CD14-positive monocyte (primary cell): ENCODE data around the gene EHD3. TPM values are rescaled to one million over a fixed set of nuclear protein-coding genes. Genes with fewer than 3 reads are reported as not detected.

Experiments
- DNase-seq, 3 donors: peaks; one replicate each; pipeline ENCODE4 v3.0.0-alpha.2; 2011 to 2022
- H2AFZ ChIP-seq: 2 replicates; pipeline ENCODE4 v1.6.0; 2012; ENCODE audit warnings: mild to moderate bottlenecking, low read depth, low read length, inconsistent platforms; ENCODE audit not compliant: insufficient read depth, poor library complexity, severe bottlenecking
- H3K27ac ChIP-seq, 2 donors: 1 replicate in 1 of 2; 2 replicates in 1 of 2; pipeline ENCODE4 v1.5.1; 2012 to 2013; ENCODE audit warnings: low read length in 2 of 2, control low read depth in 1 of 2, inconsistent platforms in 1 of 2, low read depth in 1 of 2, mild to moderate bottlenecking in 1 of 2
- H3K27me3 ChIP-seq, 2 donors: one replicate each; pipeline versions ENCODE4 v1.6.0 to v1.6.1; 2011 to 2013; ENCODE audit warnings: low read length in 2 of 2; ENCODE audit not compliant: control insufficient read depth in 2 of 2, insufficient read depth in 2 of 2
- H3K36me3 ChIP-seq, 2 donors: replicated peaks in 1 of 2; 1 replicate in 1 of 2; 2 replicates in 1 of 2; pipeline versions ENCODE4 v1.5.1 to v1.6.1; 2012 to 2013; ENCODE audit warnings: low read length in 2 of 2, control low read depth in 1 of 2, inconsistent platforms in 1 of 2, mild to moderate bottlenecking in 1 of 2; ENCODE audit not compliant: insufficient read depth in 2 of 2, control insufficient read depth in 1 of 2
- H3K4me1 ChIP-seq, 2 donors: 1 replicate in 1 of 2; 2 replicates in 1 of 2; pipeline versions ENCODE4 v1.5.1 to v1.6.1; 2012 to 2013; ENCODE audit warnings: low read length in 2 of 2, control low read depth in 1 of 2, inconsistent platforms in 1 of 2, mild to moderate bottlenecking in 1 of 2, moderate library complexity in 1 of 2; ENCODE audit not compliant: insufficient read depth in 2 of 2, control insufficient read depth in 1 of 2
- H3K4me2 ChIP-seq: replicated peaks from 2 replicates; pipeline ENCODE3; 2012; ENCODE audit warnings: low read length, moderate library complexity, mild to moderate bottlenecking; ENCODE audit not compliant: poor library complexity, severe bottlenecking; ENCODE audit errors: extremely low read depth
- H3K4me3 ChIP-seq, 3 experiments: fragments of 200-600 bp in 1 of 3; sonication (generic) in 1 of 3; replicated peaks in 1 of 3; 1 replicate in 2 of 3; 2 replicates in 1 of 3; pipeline ENCODE4 v1.5.1; 2011 to 2013; ENCODE audit warnings: low read length in 3 of 3, mild to moderate bottlenecking in 3 of 3, control low read depth in 2 of 3, low read depth in 2 of 3, inconsistent platforms in 1 of 3, moderate library complexity in 1 of 3
- H3K79me2 ChIP-seq: 2 replicates; pipeline ENCODE4 v1.6.0; 2012; ENCODE audit warnings: mild to moderate bottlenecking, control low read depth, inconsistent platforms, low read length, moderate library complexity; ENCODE audit not compliant: insufficient read depth
- H3K9ac ChIP-seq: 2 replicates; pipeline ENCODE4 v1.6.0; 2017; ENCODE audit warnings: low read length, mild to moderate bottlenecking; ENCODE audit not compliant: insufficient read depth, poor library complexity, severe bottlenecking
- H3K9me3 ChIP-seq, 2 donors: replicated peaks in 1 of 2; 1 replicate in 1 of 2; 2 replicates in 1 of 2; pipeline versions ENCODE4 v1.5.1 to v1.6.1; 2012 to 2013; ENCODE audit warnings: low read length in 2 of 2, control low read depth in 1 of 2; ENCODE audit not compliant: control insufficient read depth in 1 of 2, insufficient read depth in 1 of 2
- H4K20me1 ChIP-seq: 2 replicates; pipeline ENCODE4 v1.6.0; 2012; ENCODE audit warnings: mild to moderate bottlenecking, low read length, control low read depth, moderate library complexity; ENCODE audit not compliant: insufficient read depth
- H3K27ac Mint-ChIP-seq, 7 donors: one replicate each; pipeline ENCODE4 v1.8.0; 2020; ENCODE audit warnings: mild to moderate bottlenecking in 7 of 7, mixed read lengths in 7 of 7, moderate library complexity in 6 of 7, inconsistent platforms in 2 of 7
- H3K27me3 Mint-ChIP-seq, 3 donors: one replicate each; pipeline ENCODE4 v1.8.0; 2021 to 2022; ENCODE audit warnings: low read depth in 3 of 3, mild to moderate bottlenecking in 3 of 3, mixed read lengths in 3 of 3, moderate library complexity in 3 of 3, inconsistent platforms in 1 of 3
- H3K36me3 Mint-ChIP-seq, 2 donors: one replicate each; pipeline ENCODE4 v1.8.0; 2020; ENCODE audit warnings: mixed read lengths in 2 of 2, inconsistent platforms in 1 of 2, mild to moderate bottlenecking in 1 of 2
- H3K4me1 Mint-ChIP-seq: one replicate; pipeline ENCODE4 v1.8.0; 2020; ENCODE audit warnings: mild to moderate bottlenecking, mixed read lengths
- H3K4me3 Mint-ChIP-seq, 2 donors: one replicate each; pipeline ENCODE4 v1.8.0; 2020; ENCODE audit warnings: mild to moderate bottlenecking in 2 of 2, mixed read lengths in 2 of 2, moderate library complexity in 1 of 2
- H3K9me3 Mint-ChIP-seq, 7 donors: one replicate each; pipeline ENCODE4 v1.8.0; 2020 to 2022; ENCODE audit warnings: mixed read lengths in 7 of 7, mild to moderate bottlenecking in 6 of 7, moderate library complexity in 6 of 7, inconsistent platforms in 2 of 7
- WGBS: methylation state at CpG from one replicate; pipeline ENCODE4 v1.1.5; 2013; ENCODE audit warnings: missing lambda C conversion rate; ENCODE audit not compliant: insufficient coverage; 5-methylcytosine and 5-hydroxymethylcytosine counted together
- intact Hi-C, 2 donors: fragments of 100-400 bp; cut with micrococcal nuclease; formaldehyde crosslinking; loops; one replicate each; pipeline versions ENCODE4 v1.15.0 to v1.15.1; 2023
- polyA plus RNA-seq, 3 donors: library from polyadenylated mRNA; depleted of rRNA in 1 of 3; unstranded in 2 of 3; stranded (reverse) in 1 of 3; fragments of 300-500 nt in 2 of 3; fragments of >200 nt in 1 of 3; fragmentation: Illumina TruSeq in 2 of 3; gene quantifications; 1 replicate in 2 of 3; 2 replicates in 1 of 3; pipeline ENCODE4 v1.2.3, GENCODE V29; 2012 to 2021
- TF ChIP-seq, protein P1 (sequence below): fragments of 200-600 bp; IDR thresholded peaks from one replicate; pipeline ENCODE4 v1.8.0; 2022; ENCODE audit warnings: antibody characterized with exemption, mild to moderate bottlenecking

Gene EHD3
- polyA plus RNA-seq, 3 donors = 1.1 to 1.5 (median 1.4) TPM

DNA sequence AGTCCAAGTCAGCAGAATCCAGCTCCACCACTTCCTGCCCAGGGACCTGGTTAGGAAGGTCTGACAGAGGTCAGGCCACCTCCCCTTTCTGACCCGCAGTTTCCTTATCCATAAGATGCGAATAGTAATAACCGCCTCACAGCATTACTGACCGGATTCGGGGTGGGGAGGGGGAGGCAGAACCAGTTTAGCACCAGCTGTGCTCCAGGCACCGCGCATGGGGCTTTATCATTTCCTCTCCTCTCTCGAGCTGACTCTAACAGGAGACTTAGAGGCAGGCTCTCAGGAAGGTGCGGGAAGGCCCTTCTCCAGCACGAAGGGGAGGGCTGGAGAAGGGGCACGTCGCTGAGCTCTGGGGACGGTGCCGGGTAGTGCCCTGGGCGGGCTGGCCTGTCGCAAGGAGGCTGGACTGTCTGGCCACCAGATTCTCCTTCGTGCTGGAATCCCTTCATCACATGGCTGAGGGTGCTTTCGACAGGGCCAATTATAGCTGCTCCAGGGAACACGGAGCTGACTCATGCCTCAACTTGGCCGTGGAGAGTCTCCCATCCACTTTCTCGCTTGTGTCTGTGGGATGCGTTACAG is 5.7 kb downstream of the EHD3 start:
- Histone ChIP-seq H3K4me2 (no peak overlapping the region), H3K4me1 (peaks cover 1 to 3% of the 10 kb centered on the region in 2 donors), H3K9ac (no peak overlapping the region), H3K79me2 (no peaks in the 10 kb centered on the region), H3K27me3 (peaks cover 0 to 3% of the 10 kb centered on the region in 2 donors), H3K4me3 (no peak overlapping the region), H3K36me3 (no peaks in the 10 kb centered on the region), H4K20me1 (no peaks in the 10 kb centered on the region), H2AFZ (no peak overlapping the region), H3K27ac (no peak overlapping the region), H3K9me3 (no peaks in the 10 kb centered on the region)
- Mint-ChIP-seq H3K36me3 (no peaks in the 10 kb centered on the region), H3K27ac (no peak overlapping the region), H3K27me3 (peaks cover 7 to 8% (median 7%) of the 10 kb centered on the region in 3 donors), H3K4me1 (peaks cover 13% of the 10 kb centered on the region), H3K4me3 (no peak overlapping the region), H3K9me3 (peaks cover 0 to 3% (median 0%) of the 10 kb centered on the region in 7 donors)
- no peak for DNase-seq
- WGBS = 41% methylated on average over 13 of the region's 22 CpGs
- TF ChIP-seq, protein P1, sequence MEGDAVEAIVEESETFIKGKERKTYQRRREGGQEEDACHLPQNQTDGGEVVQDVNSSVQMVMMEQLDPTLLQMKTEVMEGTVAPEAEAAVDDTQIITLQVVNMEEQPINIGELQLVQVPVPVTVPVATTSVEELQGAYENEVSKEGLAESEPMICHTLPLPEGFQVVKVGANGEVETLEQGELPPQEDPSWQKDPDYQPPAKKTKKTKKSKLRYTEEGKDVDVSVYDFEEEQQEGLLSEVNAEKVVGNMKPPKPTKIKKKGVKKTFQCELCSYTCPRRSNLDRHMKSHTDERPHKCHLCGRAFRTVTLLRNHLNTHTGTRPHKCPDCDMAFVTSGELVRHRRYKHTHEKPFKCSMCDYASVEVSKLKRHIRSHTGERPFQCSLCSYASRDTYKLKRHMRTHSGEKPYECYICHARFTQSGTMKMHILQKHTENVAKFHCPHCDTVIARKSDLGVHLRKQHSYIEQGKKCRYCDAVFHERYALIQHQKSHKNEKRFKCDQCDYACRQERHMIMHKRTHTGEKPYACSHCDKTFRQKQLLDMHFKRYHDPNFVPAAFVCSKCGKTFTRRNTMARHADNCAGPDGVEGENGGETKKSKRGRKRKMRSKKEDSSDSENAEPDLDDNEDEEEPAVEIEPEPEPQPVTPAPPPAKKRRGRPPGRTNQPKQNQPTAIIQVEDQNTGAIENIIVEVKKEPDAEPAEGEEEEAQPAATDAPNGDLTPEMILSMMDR = no peak
- intact Hi-C loops = no loop called here

DNA sequence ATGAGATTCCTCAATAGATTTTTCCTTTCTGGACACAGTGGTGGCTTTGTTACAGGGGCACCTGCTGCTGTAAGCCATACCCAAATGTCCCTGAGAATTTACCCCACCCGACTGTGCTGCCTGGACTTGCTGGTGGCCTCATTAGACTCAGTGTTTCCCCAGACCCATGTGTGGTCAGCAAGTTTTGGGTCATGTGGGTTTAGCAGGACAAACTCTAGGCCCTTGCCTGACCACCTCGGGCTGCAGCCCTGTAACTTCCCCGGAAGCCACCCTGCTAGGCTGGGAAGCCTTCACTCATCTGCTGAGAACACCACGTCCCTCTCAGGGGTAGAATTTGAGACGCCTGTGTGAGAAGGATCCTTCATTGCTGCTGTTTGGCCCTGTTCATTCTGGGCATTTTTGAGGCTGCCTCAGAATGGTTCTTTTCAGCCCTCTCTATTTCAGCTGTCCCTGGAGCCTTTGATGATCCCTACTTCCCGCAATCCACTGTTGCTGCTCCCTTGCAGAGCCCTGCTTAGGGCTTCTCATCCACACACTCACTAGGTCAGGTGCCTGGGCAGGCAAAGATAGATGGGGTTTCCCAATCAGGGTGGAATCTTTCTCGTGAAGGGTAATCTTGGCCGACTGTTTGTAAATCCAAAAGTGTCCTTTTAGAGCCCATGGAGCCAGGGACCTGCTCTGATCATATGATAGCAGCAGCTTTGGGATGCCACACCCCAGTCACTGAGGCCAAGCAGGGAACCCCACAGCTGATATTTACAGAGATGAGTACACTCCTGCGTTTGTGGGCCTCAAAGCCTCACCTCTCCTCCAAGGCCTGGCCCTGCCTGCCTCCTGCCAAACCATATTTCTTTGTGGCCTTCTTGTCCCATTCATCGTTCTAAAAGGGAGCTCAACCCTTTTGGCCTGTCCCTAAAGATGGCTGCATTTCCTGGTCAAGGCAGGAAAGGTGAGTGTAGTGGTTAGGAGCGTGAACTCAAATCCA is 6.7 kb downstream of the EHD3 start:
- H3K36me3 Mint-ChIP-seq = no peaks in the 10 kb centered on the region
- no peaks in the 10 kb centered on the region for H4K20me1 ChIP-seq
- DNase-seq = no peak
- H3K4me3 ChIP-seq = no peak overlapping the region
- no peak overlapping the region for H3K9ac ChIP-seq
- H3K79me2 ChIP-seq = no peaks in the 10 kb centered on the region
- intact Hi-C loops = no loop called here
- H3K4me1 ChIP-seq = peaks cover 0 to 2% of the 10 kb centered on the region in 2 donors
- peak overlapping the region in 1 of 7 donors; percentile 58 for H3K27ac Mint-ChIP-seq
- H3K9me3 Mint-ChIP-seq = no peaks in the 10 kb centered on the region
- TF ChIP-seq, protein P1 = no peak
- no peaks in the 10 kb centered on the region for H3K27me3 ChIP-seq
- no peaks in the 10 kb centered on the region for H3K36me3 ChIP-seq
- H3K4me3 Mint-ChIP-seq = no peak overlapping the region
- H3K27me3 Mint-ChIP-seq = peaks cover 0 to 2% (median 2%) of the 10 kb centered on the region in 3 donors
- H3K4me1 Mint-ChIP-seq = peaks cover 10% of the 10 kb centered on the region
- no peaks in the 10 kb centered on the region for H3K9me3 ChIP-seq
- 86% methylated on average over 7 of the region's 11 CpGs for WGBS
- no peak overlapping the region for H3K27ac ChIP-seq
- H2AFZ ChIP-seq = no peak overlapping the region
- H3K4me2 ChIP-seq = no peak overlapping the region
